ENCODE data around the gene MRPL16. TPM values are rescaled to one million over a fixed set of nuclear protein-coding genes. Genes with fewer than 3 reads are reported as not detected.

Gene MRPL16
- total and polyA plus RNA-seq, 2 experiments from 2014 or later, result 77.4 to 176 TPM

DNA sequence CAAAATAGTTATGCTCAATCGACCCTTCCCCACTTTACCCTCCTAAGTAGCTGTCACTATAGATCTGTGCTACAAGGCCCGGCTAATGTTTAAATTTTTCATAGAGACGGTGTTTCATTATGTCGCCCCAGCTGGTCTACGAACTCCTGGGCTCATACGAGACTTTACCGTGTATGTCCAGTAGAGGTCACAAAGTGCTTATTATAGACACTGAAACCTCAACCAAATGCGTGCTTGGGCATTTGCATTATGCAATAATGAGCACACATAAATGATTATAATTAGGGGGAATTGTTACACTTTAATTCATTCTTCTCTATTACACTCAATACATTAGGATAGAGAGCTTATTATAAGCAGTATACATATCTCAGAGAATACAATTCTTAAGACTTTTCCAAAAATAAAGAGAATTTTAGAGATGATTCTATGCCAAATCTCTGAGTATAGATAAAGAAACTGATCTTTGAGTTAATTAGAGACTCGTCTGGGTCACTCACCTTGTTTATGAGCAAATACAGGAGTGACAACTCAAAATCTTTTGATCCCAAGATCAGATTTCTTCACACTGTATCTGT lies 12.5 kb upstream of the MRPL16 start:
- peaks cover 2% of the 10 kb centered on the region for H3K27me3 Mint-ChIP-seq (ENCODE audit: insufficient read depth, low read depth, poor library complexity)
- H3K36me3 Mint-ChIP-seq (ENCODE audit: low read depth), result no peaks in the 10 kb centered on the region
- H3K36me3 ChIP-seq (ENCODE audit: insufficient read depth), result no peaks in the 10 kb centered on the region
- H3K4me2 ChIP-seq, result no peak overlapping the region
- ATAC-seq (peak; percentile 72), DNase-seq (ENCODE audit: low spot score) (peak; percentile 70)
- no peaks in the 10 kb centered on the region; the same call in 2 of the 3 replicates for H3K9me3 Mint-ChIP-seq
- no peaks in the 10 kb centered on the region for H3F3A ChIP-seq (replicated peaks; ENCODE audit: low read depth)
- H3K27ac ChIP-seq (ENCODE audit: low read depth), result no peak overlapping the region
- H3K27me3 ChIP-seq (ENCODE audit: insufficient read depth), result no peaks in the 10 kb centered on the region
- H3K27ac Mint-ChIP-seq, result no peak overlapping the region
- TF ChIP-seq NANOG (IDR thresholded peaks at IDR 0.05; ENCODE audit: borderline replicate concordance) (no peak), ZNF331 (CRISPR knock-in tag; IDR thresholded peaks at IDR 0.05; ENCODE audit: low read depth) (no peak), ZNF462 (CRISPR knock-in tag; IDR thresholded peaks at IDR 0.05) (no peak), JUNB (IDR thresholded peaks at IDR 0.05; ENCODE audit: unreplicated experiment) (no peak), CTCF (conservative IDR thresholded peaks at IDR 0.05; ENCODE audit: low read depth in 2 of 2) (peak; percentile 70 to 75)
- no peaks in the 10 kb centered on the region for H4K20me1 ChIP-seq (replicated peaks; ENCODE audit: insufficient read depth)
- H3K9me2 ChIP-seq (ENCODE audit: insufficient read depth), result no peaks in the 10 kb centered on the region
- no peaks in the 10 kb centered on the region for H3K79me2 ChIP-seq (replicated peaks; ENCODE audit: insufficient read depth)
- H3K4me3 ChIP-seq, result no peak overlapping the region
- H3K4me3 Mint-ChIP-seq, result no peak overlapping the region
- H2AFZ ChIP-seq, result no peak overlapping the region
- H3K4me1 ChIP-seq (ENCODE audit: insufficient read depth), result peaks cover 5% of the 10 kb centered on the region
- peaks cover 19% of the 10 kb centered on the region; the same call in 2 of the 3 replicates for H3K4me1 Mint-ChIP-seq

All from GM23338 (cell line).